Measurements from ENCODE around the gene FBXO34. TPM values are rescaled to one million over a fixed set of nuclear protein-coding genes. Genes with fewer than 3 reads are reported as not detected.
A peak's percentile ranks its signal among the peaks of the same experiment; 100 is the strongest.

FBXO34 gene, protein sequence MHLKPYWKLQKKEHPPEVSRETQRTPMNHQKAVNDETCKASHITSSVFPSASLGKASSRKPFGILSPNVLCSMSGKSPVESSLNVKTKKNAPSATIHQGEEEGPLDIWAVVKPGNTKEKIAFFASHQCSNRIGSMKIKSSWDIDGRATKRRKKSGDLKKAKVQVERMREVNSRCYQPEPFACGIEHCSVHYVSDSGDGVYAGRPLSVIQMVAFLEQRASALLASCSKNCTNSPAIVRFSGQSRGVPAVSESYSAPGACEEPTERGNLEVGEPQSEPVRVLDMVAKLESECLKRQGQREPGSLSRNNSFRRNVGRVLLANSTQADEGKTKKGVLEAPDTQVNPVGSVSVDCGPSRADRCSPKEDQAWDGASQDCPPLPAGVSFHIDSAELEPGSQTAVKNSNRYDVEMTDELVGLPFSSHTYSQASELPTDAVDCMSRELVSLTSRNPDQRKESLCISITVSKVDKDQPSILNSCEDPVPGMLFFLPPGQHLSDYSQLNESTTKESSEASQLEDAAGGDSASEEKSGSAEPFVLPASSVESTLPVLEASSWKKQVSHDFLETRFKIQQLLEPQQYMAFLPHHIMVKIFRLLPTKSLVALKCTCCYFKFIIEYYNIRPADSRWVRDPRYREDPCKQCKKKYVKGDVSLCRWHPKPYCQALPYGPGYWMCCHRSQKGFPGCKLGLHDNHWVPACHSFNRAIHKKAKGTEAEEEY
- 37.9 TPM for total RNA-seq

DNA sequence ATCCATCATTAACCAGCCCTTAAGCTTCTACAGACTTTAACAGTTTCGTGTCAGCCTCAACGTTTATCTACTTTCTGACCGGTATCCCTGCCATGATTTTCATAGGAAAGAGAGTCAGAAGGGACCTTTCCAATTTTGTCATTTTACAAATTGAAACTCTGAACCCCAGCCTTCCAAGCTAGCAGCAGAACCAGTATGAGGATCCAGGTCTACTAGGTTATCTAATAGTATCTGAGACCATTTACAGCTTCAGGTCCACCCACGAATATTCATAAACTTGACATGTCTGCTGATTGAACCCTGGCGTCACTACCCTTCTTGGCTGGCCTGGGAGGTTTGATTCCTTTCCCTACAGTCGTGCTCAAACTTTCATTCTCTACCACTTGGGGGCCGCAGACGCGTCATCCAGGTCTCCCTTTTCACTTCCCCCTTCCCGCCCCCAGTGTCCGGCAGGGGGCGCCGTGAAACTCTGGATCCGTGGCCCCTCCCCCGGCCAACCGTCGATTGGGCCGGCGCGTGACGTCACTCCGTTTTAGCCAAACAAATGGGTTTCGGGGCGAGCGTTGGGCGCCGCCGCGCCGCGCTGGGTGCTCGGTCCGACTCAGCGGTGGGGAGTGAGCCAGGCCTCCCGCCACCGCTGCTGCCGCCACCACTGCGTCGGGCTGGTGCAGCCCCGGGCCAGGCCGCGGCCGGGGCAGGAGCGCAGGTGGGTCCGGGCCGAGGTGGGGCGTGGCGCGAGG lies at the start of gene FBXO34:
Gene FBXO34 (plus strand): TSS at position 590 of the 740 bp plus-strand sequence. CDS start 78,970 bp downstream, outside the sequence.
- DNase-seq, result peak; percentile 96

DNA sequence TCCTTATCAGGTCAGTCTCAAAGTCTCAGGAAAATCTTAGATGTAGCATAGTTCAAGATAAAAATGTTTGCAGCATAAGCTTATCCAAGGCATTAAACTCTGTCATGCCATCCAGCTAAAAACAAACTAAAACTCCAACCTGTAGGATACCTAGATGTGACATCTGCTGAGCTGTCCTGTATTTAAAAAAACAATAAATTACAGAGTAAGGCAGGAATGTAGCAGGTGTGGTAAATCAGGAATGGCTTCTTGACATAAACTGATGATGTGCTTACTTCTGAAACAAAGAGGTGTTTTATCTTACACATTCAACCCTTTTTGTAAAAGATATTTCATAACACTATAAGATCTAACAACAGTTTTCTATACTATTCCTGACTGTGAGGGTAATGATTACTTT lies 49.3 kb upstream of the FBXO34 start:
- DNase-seq, result no peak

DNA sequence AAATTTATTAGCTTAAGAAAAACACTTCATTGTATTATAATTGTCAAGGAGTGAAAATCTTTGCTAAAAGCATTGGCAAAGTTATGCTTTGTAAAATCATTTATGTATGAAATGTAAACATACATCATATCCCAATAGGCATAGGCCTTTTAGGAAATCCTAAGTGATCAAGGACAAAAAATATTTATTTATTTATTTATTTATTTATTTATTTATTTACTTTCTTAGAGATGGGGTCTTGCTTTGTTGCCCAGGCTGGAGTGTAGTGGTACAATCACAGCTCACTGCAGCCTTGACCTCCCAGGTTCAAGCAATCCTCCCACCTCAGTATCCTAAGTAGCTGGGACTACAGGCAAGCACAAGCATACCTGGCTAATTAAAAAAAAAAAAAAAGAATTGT lies 47.9 kb upstream of the FBXO34 start:
- DNase-seq, result no peak

DNA sequence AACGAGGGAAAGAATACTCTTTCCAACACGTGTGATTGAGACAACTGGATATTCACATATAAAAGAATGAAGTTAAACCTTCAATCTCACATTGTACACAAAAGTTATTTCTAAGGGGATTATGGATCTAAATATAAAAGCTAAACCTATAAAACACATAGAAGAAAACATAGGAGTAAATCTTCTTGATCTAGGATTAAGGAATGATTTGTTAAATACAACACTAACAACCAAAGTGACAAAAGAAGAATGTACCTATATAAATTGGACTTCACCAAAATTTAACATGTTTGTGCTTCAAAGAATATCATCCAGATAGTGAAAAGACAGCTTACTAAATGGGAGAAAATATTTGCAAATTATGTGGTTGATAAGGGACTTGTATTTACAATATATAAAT lies 43.0 kb upstream of the FBXO34 start:
- no peak for DNase-seq

DNA sequence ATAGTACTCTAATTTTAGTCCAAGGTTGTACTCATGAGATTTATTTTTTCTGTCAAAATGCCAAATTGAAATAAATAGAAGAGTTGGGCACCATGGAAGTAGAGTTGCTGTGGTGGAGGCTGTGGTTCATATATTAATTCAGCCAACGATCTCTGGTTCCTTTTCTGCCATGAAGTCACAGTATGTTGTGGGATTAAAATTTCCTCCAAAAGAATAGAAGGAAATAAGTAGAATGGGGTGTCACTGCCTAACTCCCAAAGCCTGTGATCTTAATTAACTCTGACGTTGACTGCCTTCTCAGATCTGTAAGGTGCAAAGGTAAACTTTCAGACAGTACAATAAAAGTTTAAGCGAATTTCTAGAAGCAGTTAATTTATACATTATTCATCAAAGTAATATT lies 37.6 kb upstream of the FBXO34 start:
- no peak for DNase-seq

DNA sequence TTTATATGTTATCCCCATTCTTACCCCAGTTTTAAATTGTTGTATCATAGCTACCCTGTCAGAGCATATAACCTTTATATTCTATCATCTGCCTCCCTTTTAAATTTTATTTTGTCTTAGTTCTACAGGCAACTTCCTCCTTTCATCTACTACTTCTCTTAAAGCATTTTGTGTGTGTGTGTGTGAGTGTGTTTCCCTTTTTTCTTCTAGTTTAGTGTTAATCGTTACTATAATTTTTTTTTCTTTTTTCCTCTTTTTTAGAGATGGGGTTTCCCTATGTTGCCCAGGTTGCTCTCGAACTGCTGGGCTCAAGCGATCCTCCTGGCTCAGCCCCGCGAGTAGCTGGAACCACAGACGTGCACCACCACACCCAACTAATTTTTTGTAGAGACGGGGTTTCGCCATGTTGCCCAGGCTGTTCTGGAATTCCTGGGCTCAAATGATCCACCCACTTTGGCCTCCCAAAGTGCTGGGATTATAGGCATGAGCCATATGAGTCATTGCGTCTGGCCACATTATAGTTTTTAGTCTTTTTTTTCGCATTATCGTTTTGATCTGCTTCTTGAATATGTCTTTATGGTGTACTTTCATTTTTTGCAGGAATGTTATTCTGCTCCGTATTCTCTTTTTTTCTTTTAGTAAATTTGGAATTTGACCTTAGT lies 33.1 kb upstream of the FBXO34 start:
- no peak for DNase-seq

DNA sequence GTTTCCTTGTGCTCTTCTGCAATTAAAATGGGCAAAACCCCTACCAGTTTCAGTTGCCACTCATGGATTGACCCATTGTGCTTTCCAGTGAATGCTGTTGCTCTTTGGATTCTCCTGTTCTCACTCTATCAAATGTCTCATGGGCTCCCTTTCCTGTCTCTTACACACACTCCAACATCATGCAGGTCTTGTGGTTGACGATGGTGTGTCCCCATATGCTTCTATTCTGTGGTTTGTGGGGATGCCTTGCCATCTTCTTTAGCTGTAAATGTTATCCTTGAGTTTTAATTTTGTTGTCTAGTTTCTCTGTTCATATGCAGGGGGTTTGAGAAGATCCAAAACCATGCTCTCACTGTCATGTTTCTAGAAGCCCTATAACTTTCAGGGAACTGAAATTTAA lies 31.9 kb upstream of the FBXO34 start:
- no peak for DNase-seq

DNA sequence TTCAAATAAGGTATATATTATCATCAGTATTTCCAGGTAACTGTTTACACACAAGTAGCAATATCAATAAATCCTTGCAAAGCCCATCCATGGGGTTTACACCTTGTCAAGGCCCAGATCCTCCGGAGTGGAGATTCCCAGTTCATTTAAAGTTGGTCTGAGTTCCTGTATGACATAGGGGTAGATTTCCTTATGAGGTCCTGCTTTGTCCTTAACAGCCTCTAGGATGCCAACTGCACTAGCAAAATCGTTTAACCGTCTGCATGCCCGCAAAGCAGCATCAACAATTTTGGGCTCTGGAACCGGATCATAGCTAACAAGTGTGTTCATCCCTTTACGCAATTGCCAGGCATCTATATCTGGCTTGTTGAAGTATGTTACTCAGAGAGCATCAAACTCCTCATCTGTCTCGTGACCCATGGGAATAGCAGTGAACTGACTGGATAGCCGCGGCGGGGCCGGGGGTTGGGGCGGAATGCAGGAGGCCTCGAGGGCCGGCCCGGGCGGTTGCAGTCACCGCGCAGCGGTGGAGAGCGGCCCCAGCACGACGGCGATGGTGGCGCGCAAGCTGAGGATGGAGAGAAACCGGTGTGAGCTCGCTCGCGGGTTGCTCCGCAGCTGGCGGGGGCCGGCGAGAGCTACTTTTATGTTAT lies 30.6 kb upstream of the FBXO34 start:
- peak; percentile 6 for DNase-seq

DNA sequence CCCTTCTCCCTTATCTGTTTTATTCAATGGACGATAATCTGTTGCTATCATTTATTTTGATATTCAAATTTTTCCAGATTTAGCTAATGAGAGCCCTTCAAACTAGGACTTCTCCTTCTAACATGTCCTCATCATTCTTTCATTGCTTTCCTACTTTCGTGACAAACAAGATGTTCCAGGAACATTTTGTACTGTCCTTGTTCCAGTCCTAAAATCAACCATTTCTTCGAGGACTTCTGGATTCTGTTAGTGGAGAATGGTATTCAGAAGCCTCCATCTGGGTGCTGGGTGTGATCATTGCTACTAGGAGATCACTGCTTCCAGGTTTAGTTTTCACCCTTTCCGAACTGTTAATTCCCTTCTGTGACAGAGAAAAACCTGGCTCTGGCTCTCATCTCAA lies 29.5 kb upstream of the FBXO34 start:
- DNase-seq, result no peak

DNA sequence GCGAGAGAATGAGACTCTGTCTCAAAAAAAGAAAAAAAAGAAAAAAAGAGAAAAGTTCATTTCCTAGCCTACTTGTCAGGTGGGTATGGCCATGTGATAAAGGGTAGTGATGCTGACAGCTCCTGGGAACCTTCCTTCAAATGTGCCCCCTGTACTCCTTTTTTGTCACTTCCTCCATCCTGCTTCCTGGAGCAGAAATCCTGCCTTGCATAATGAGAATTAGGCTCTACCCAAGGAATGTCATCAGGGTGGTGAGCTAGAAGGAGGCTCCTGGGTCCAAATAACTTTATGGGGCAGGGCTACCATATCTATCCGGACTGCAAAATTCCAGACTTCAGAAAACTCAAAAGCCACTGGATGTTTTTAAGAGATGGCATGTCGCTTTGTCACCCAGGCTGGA lies 27.8 kb upstream of the FBXO34 start:
- no peak for DNase-seq

DNA sequence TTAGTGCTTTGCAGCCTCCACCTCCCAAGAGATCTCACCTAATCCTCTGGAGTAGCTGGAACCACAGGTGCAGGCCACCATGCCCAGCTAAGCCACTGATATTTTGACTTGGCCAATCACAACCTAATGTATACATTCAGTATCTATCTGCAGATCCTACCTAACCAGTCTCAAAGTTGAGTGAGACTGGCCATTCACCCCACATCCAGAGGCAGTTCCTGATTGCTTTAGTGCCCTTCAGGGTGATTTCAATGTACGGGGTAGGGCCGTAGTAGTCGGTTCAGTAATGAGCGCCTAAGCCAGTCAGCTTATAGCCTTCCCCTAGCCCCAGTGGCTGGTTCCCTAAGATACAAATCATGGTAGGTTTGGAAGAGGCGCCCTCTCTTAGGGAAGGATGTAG lies 27.4 kb upstream of the FBXO34 start:
- DNase-seq, result no peak

DNA sequence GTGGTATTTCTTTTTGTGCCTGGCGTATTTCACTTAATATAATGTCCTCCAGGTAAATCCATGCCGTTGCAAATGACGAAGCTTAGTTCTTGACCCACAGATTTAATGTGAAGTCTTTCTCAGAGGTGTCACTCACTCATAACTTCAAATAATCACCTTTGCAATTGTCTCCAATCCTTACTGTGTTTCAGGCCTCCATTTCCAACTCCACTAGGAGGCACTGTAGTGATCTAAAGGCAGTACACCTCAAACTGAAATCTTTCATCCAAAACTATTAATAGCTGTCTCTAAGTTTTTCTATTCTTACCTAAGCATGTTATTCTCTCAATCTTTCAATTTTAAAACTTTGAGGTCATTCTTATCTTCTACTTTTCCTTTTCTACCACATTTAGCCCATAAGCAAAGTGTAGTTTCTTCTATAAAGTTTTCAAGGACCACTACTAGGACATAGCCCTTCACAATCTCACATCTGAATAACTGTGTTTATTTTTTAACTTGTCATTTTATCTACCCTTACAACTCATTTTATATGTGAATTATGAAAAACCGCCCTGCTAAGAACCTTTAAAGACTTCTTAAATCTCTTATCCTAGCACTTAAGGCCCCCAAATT lies 25.5 kb upstream of the FBXO34 start:
- DNase-seq, result no peak

DNA sequence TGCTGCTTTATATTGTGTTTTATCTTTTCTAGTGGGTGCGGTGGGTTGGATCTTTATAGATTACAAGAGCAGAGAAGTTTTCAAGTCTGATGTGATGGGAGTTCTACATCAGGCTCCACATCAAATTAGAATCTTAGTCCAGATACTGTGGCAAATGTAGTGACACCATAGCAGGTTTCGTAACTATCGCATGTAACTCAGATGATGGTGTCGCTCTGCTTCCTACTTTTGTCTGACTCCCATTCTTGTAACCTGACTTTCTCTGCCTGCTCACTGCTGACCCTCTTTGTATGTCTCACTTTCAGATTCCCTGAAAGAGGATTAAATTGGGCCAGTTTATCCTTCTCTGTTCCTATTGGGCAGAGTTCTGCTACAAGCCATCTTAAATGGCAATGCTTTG lies 22.8 kb upstream of the FBXO34 start:
- DNase-seq, result no peak

DNA sequence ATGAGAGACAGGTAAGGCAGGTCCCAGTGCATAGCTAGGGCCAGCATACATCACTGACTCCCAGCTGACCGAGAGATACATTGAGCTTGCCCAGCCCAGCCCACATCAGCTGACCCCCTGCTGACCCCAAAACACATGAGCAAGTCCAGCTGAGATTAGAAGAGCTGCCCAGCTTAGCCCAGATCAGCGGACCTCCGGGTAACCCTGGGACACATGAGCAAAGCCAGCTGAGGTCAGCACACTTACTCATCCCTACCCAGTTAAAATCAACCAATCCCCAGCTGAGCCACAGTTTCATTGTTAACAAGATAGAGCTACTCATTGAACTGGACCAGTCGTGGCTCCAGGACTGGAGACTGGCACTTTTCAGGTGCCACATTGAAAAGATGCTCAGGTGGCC lies 21.8 kb upstream of the FBXO34 start:
- DNase-seq, result no peak

DNA sequence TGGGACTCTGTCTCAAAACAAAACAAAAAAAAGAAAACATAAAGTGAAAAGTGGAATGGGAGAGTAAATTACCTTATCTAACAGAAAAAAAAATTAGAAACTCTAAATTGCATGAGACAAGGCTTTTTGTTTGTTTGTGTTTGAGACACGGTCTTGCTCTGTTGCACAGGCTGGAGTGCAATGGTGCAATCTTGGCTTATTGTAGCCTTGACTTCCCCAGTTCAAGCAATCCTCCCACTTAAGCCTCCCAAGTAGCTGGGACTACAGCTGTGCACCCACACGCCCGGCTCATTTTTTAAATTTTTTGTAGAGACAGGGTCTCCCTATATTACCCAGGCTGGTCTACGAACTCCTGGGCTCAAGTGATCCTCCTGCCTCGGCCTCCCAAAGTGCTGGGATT lies 17.9 kb upstream of the FBXO34 start:
- no peak for DNase-seq

DNA sequence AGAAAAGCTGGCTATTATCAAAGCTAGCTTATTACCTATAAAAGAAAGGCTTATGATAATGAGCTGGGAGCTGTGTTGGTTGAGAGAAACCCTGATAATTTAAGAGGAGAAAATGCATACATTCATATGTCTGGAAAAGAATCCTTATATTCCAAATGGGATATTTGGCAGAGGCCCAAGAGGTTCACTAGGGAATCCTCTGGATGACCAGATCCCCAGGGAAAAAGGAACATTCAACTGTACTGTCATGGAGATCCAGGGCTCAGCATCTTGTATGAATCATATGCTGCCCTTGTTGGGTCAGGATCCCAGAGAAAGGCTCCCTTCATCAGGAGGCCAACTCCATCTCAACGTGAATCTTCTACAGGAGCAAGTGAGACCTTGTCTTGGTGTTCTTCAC lies 16.6 kb upstream of the FBXO34 start:
- DNase-seq, result no peak

DNA sequence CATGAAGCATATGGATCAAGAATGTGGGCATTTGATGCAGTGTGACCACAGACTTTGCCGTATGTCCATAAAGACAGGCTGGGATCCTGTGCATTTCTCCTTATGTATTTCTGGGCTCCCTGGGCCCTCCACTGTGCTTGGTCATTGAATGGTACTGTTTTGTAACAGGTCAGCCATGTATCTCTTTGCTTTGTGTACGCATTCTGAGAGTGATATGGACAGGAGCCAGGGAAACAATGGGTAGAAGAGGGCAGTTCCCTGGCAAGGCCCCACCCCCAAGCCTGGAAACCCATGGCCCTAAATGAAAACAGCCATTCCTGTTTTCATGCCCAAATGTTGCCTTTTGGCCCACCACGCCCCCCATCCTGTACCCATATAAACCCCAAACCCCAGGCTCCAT lies 15.2 kb upstream of the FBXO34 start:
- no peak for DNase-seq

DNA sequence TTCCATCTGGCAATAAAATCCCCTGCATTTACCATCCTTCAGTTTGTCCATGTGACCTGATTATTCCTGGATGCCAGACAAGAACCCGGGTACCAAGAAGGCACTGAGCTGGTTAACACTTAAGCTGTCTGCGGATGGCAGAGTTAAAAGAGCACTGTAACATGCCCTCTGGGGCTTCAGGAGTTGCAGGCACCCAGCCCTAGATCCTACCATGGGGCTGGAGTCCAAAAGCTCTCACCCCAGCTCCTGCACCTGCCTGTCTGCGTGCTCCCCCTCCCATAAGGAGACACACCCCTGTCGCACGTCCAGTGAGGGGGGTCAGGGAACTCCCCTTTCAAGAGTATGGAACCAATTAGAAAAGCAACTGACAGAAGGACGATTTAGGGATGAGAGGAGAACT lies 14.6 kb upstream of the FBXO34 start:
- no peak for DNase-seq

DNA sequence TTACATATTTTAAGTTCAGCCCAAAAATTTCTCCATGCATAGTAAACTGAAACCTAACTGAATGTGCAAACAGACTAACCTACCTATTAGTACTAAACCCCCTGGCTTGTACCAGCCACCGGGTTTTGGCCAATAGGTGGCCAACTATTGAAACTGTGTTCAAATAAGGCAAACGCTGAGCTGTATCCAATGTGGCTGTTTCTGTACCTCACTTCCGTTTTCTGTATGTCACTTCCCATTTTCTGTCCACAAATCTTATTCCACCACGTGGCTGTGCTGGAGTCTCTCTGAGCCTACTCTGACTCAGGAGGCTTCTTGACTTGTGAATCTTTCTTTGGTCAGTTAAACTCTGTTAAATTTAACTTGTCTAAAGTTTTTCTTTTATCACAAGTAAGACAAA lies 6.0 kb upstream of the FBXO34 start:
- no peak for DNase-seq

DNA sequence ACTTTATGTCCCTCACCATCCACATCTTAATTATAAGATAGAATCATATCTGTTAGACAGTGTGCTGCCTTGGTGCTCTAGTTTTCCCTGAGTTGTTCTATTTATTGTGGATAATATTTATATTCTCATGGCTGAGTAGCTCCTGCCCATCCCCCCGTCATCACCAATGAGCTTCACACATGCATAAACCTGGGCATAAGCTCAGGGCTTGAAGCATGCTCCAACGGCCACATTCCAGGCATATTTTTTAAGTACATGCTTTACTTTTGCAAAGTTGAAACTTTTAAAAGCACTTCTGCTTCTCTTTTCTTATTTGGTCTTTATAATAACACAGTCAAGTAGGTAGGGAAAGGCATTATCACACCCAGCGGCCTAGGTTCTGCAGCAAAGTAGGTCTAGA lies 3.4 kb upstream of the FBXO34 start:
- DNase-seq, result no peak

DNA sequence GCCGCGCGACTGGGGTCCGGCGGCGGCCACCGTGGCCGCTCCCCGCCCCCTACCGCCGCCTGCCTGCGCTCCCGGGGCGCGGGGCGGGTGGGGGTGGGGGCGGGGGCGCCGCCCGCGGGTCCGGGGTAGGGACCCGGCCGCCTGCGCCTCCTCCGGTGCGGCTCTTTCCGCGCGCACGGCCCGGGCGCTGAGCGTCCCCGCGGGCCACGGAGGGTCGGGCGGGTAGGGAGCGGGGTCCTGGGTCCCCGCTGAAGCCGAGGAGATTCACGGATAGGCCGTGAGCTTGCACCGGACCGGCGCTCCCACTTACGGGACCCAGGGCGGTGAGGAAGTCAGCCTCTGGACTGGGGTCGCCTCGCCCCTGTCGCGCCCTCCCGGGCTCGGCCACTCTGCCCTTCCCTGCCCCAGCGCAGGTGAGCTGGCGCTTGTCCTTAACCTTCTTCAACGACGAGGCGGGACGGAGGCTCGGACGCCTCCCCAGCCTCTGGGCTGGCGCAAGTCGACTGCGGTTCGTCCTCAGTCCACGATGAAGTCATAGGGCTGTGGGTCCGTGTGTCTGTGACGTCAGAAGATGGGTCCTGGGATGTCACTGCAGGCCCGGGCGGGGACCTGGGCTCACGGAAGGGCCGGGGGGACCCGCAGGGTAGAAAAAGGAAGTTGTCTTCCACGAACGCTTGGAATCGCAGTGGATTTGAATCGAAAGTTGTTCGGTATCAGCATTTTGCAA lies 514 bp downstream of the FBXO34 start:
- DNase-seq, result peak; percentile 17
